ENCODE measurements around the gene NKD1. TPM values are rescaled to one million over a fixed set of nuclear protein-coding genes. Genes with fewer than 3 reads are reported as not detected.

Gene NKD1
- polyA plus RNA-seq, 2 donors, result 1.1 to 2.0 TPM

DNA sequence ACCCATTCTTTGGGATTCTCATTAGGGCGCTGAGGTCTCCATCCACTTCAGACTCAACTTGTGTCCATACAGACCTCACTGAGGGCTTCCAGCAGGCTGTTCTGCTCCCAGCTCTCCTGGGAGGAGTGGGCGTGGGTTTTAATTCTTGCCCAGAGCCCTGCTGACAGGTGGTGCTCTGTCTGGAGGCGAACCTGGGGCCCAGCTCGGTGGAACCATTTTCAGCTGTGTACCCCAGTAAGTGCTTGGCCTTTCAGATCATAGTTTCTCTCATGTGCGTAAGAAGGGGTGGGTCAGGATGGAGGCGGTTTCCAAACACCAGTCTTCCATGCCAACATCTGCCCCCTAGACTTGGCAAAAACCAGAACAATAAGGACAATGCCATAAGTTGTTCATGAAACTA is 21.4 kb upstream of the NKD1 start:
- WGBS, 2 donors, result 90 to 92% methylated on average over 6 of the region's 6 CpGs
- Histone ChIP-seq H3K27ac (ENCODE audit: low read depth in 2 of 2, low read length in 1 of 2) (no peak overlapping the region), H3K27me3 (ENCODE audit: control insufficient read depth in 1 of 2, insufficient read depth in 2 of 2, low read length in 2 of 2) (no peaks in the 10 kb centered on the region), H3K9me3 (ENCODE audit: control insufficient read depth in 2 of 2, insufficient read depth in 1 of 2, low read depth in 1 of 2, low read length in 1 of 2) (no peaks in the 10 kb centered on the region), H3K4me1 (ENCODE audit: control insufficient read depth in 2 of 2, insufficient read depth in 2 of 2, low read length in 1 of 2) (peaks cover 0 to 2% of the 10 kb centered on the region in 2 donors), H3K36me3 (ENCODE audit: control insufficient read depth in 2 of 2, insufficient read depth in 2 of 2, low read length in 1 of 2) (no peaks in the 10 kb centered on the region), H3K4me3 (ENCODE audit: low read depth in 1 of 2, low read length in 2 of 2) (no peak overlapping the region)

- no peak overlapping the region for H3K4me3 ChIP-seq (ENCODE audit: low read depth in 1 of 2, low read length in 2 of 2)
- H3K27ac ChIP-seq (ENCODE audit: low read depth in 2 of 2, low read length in 1 of 2), result no peak overlapping the region
- WGBS, 2 donors, result 67 to 76% methylated on average over 1 of the region's 1 CpG
- no peaks in the 10 kb centered on the region for H3K36me3 ChIP-seq (ENCODE audit: control insufficient read depth in 2 of 2, insufficient read depth in 2 of 2, low read length in 1 of 2)
- no peaks in the 10 kb centered on the region for H3K9me3 ChIP-seq (ENCODE audit: control insufficient read depth in 2 of 2, insufficient read depth in 1 of 2, low read depth in 1 of 2, low read length in 1 of 2)
- H3K4me1 ChIP-seq (ENCODE audit: control insufficient read depth in 2 of 2, insufficient read depth in 2 of 2, low read length in 1 of 2), result peaks cover 0 to 2% of the 10 kb centered on the region in 2 donors
- no peaks in the 10 kb centered on the region for H3K27me3 ChIP-seq (ENCODE audit: control insufficient read depth in 1 of 2, insufficient read depth in 2 of 2, low read length in 2 of 2)
Observed at GRCh38 chr16:50528820-50529219, 19.4 kb upstream of the NKD1 start.

DNA sequence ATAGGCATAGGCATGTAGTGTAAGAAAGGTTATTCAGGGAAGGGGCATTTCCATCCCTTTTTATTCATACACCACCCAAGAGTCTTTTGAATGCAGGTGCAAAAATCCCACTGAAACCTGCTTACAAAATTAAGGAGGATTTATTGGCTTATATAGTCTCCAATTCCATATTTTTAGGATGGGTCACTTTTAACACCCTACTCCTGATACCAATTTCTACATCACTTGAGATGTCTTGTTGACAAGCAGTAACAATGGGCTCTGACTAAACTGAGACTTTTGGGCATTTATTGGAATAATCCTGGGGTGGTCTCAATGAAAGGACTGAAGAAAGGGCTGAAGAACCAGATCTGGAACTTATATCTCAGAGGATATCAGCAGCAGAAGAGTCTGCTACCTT is 18.9 kb upstream of the NKD1 start:
- Histone ChIP-seq H3K4me1 (ENCODE audit: control insufficient read depth in 2 of 2, insufficient read depth in 2 of 2, low read length in 1 of 2) (peaks cover 0 to 2% of the 10 kb centered on the region in 2 donors), H3K27ac (ENCODE audit: low read depth in 2 of 2, low read length in 1 of 2) (no peak overlapping the region), H3K27me3 (ENCODE audit: control insufficient read depth in 1 of 2, insufficient read depth in 2 of 2, low read length in 2 of 2) (no peaks in the 10 kb centered on the region), H3K36me3 (ENCODE audit: control insufficient read depth in 2 of 2, insufficient read depth in 2 of 2, low read length in 1 of 2) (no peaks in the 10 kb centered on the region), H3K4me3 (ENCODE audit: low read depth in 1 of 2, low read length in 2 of 2) (no peak overlapping the region), H3K9me3 (ENCODE audit: control insufficient read depth in 2 of 2, insufficient read depth in 1 of 2, low read depth in 1 of 2, low read length in 1 of 2) (no peaks in the 10 kb centered on the region)

DNA sequence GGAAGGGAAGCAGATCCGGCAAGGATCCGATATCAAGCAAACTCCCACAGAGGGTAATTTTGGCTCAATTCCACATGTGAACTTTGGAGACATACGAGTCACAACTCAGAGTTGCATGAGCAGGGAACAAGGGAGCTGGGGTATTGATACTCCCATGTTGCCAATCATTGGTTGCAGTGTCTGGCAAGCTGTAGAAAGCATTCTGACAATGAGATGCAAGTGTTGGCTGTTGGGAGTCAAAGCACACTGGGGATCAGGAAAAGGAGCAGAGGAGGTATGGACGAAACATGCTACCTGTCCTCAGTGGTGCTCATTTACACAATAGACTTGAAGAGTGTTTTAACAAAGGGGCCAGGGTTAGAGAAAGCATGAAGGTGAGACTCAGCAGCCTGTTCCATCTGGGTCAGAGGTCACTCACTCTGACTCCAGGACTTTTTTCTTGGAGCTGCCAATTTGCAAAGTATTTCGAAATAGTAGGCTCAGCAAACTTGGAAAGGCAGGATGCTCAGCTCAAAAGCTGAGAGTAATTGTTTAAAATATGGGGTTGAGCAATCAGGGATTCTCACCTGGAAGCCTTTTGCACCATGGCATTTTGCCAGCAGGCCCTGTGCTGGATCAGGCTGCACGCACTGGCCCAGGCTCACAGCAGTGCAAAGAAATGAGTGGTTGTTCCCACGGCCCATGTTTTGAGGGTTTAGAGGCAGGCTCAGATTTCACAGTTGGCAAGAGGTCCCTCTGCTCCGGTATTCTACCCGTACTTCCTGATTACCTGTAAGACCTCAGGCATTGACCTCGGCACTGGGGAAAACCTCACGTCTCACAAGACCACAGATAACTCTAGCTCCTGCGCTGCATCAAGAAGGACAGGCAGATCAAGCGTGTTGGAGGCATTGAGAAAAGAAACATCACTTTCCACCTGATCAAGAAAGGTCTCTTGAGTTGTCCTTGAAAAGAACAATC is 17.6 kb upstream of the NKD1 start:
- H3K9me3 ChIP-seq (ENCODE audit: control insufficient read depth in 2 of 2, insufficient read depth in 1 of 2, low read depth in 1 of 2, low read length in 1 of 2), result no peaks in the 10 kb centered on the region
- H3K27me3 ChIP-seq (ENCODE audit: control insufficient read depth in 1 of 2, insufficient read depth in 2 of 2, low read length in 2 of 2), result no peaks in the 10 kb centered on the region
- peaks cover 0 to 2% of the 10 kb centered on the region in 2 donors for H3K4me1 ChIP-seq (ENCODE audit: control insufficient read depth in 2 of 2, insufficient read depth in 2 of 2, low read length in 1 of 2)
- H3K4me3 ChIP-seq (ENCODE audit: low read depth in 1 of 2, low read length in 2 of 2), result no peak overlapping the region
- H3K27ac ChIP-seq (ENCODE audit: low read depth in 2 of 2, low read length in 1 of 2), result peak overlapping the region in 1 of 2 donors; percentile 59
- WGBS, 2 donors, result 58 to 63% methylated on average over 13 of the region's 13 CpGs
- H3K36me3 ChIP-seq (ENCODE audit: control insufficient read depth in 2 of 2, insufficient read depth in 2 of 2, low read length in 1 of 2), result no peaks in the 10 kb centered on the region

DNA sequence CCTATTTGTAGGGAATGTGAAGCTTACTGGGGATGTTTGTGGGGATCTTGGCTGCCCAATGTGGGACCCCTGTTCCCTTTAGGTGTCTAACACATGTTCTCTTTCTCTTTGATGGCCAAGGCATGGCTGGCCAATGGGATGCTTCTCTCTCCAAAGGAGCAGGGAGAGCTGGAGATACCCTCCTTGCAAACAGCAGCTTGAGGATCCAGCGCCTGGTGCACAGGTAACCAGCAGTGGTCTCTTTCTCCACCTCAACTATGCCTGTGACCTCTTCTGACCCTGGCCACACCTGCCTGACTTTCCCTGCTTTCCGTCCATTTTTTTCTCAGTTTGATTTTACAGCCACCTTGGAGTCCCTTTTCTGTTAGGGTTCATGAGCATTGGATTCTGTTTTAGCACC is 16.8 kb upstream of the NKD1 start:
- Histone ChIP-seq H3K9me3 (ENCODE audit: control insufficient read depth in 2 of 2, insufficient read depth in 1 of 2, low read depth in 1 of 2, low read length in 1 of 2) (no peaks in the 10 kb centered on the region), H3K27me3 (ENCODE audit: control insufficient read depth in 1 of 2, insufficient read depth in 2 of 2, low read length in 2 of 2) (no peaks in the 10 kb centered on the region), H3K36me3 (ENCODE audit: control insufficient read depth in 2 of 2, insufficient read depth in 2 of 2, low read length in 1 of 2) (no peaks in the 10 kb centered on the region), H3K4me3 (ENCODE audit: low read depth in 1 of 2, low read length in 2 of 2) (no peak overlapping the region), H3K27ac (ENCODE audit: low read depth in 2 of 2, low read length in 1 of 2) (no peak overlapping the region), H3K4me1 (ENCODE audit: control insufficient read depth in 2 of 2, insufficient read depth in 2 of 2, low read length in 1 of 2) (peaks cover 0 to 2% of the 10 kb centered on the region in 2 donors)
- WGBS, 2 donors, result 91% methylated on average over 2 of the region's 2 CpGs

GRCh38 chr16:50531901-50532300 is 16.3 kb upstream of the NKD1 start:
- WGBS, 2 donors, result 84 to 87% methylated on average over 3 of the region's 3 CpGs
- Histone ChIP-seq H3K4me3 (ENCODE audit: low read depth in 1 of 2, low read length in 2 of 2) (no peak overlapping the region), H3K36me3 (ENCODE audit: control insufficient read depth in 2 of 2, insufficient read depth in 2 of 2, low read length in 1 of 2) (no peaks in the 10 kb centered on the region), H3K4me1 (ENCODE audit: control insufficient read depth in 2 of 2, insufficient read depth in 2 of 2, low read length in 1 of 2) (peaks cover 0 to 2% of the 10 kb centered on the region in 2 donors), H3K9me3 (ENCODE audit: control insufficient read depth in 2 of 2, insufficient read depth in 1 of 2, low read depth in 1 of 2, low read length in 1 of 2) (no peaks in the 10 kb centered on the region), H3K27ac (ENCODE audit: low read depth in 2 of 2, low read length in 1 of 2) (no peak overlapping the region), H3K27me3 (ENCODE audit: control insufficient read depth in 1 of 2, insufficient read depth in 2 of 2, low read length in 2 of 2) (no peaks in the 10 kb centered on the region)

DNA sequence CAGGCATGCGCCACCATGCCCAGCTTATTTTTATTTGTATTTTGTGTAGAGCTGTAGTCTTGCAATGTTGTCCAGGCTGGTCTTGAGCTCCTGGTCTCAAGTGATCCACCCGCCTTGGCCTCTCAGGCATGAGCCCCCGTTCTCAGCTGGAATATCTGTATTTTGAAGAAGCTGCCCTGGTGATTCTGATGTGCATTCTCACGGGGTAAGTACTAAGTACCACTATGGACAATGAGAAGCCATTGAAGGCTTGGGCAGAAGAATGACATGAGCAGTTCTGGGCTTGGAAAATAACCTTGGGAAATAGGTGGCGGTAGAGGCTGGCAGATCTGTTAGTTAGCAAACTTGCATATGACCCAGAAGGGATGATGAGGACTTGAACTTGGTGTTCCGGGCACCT is 15.6 kb upstream of the NKD1 start:
- H3K4me3 ChIP-seq (ENCODE audit: low read depth in 1 of 2, low read length in 2 of 2), result no peak overlapping the region
- H3K27me3 ChIP-seq (ENCODE audit: control insufficient read depth in 1 of 2, insufficient read depth in 2 of 2, low read length in 2 of 2), result no peaks in the 10 kb centered on the region
- H3K9me3 ChIP-seq (ENCODE audit: control insufficient read depth in 2 of 2, insufficient read depth in 1 of 2, low read depth in 1 of 2, low read length in 1 of 2), result no peaks in the 10 kb centered on the region
- peaks cover 0 to 2% of the 10 kb centered on the region in 2 donors for H3K4me1 ChIP-seq (ENCODE audit: control insufficient read depth in 2 of 2, insufficient read depth in 2 of 2, low read length in 1 of 2)
- 96 to 97% methylated on average over 6 of the region's 6 CpGs for WGBS, 2 donors
- H3K27ac ChIP-seq (ENCODE audit: low read depth in 2 of 2, low read length in 1 of 2), result no peak overlapping the region
- H3K36me3 ChIP-seq (ENCODE audit: control insufficient read depth in 2 of 2, insufficient read depth in 2 of 2, low read length in 1 of 2), result no peaks in the 10 kb centered on the region

- WGBS, 2 donors, result 91 to 94% methylated on average over 4 of the region's 4 CpGs
- H3K4me1 ChIP-seq (ENCODE audit: control insufficient read depth in 2 of 2, insufficient read depth in 2 of 2, low read length in 1 of 2), result peaks cover 0 to 2% of the 10 kb centered on the region in 2 donors
Observed at GRCh38 chr16:50533317-50533716, 14.9 kb upstream of the NKD1 start.

DNA sequence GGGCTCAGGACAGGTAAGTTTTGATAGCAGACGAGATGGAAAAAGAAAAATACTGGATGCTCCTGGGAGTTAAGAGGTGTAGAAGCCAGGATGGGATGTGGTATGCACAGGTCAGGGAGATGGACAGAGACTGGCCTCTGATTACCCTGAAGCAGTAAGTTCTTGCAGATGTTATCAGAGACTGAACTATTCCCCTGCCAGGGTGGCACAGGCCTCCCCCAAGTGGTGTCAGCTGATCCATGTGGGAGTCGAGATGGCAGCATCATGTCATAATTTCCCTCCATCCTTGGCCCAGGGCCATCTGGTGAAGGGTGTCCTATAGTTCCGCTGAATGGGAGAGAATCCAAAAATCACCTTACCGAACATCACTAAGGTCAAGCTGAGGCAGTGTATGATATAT is 14.1 kb upstream of the NKD1 start:
- 83 to 91% methylated on average over 4 of the region's 4 CpGs for WGBS, 2 donors
- H3K27me3 ChIP-seq (ENCODE audit: control insufficient read depth in 1 of 2, insufficient read depth in 2 of 2, low read length in 2 of 2), result no peaks in the 10 kb centered on the region
- peaks cover 0 to 2% of the 10 kb centered on the region in 2 donors for H3K4me1 ChIP-seq (ENCODE audit: control insufficient read depth in 2 of 2, insufficient read depth in 2 of 2, low read length in 1 of 2)
- no peaks in the 10 kb centered on the region for H3K9me3 ChIP-seq (ENCODE audit: control insufficient read depth in 2 of 2, insufficient read depth in 1 of 2, low read depth in 1 of 2, low read length in 1 of 2)
- H3K27ac ChIP-seq (ENCODE audit: low read depth in 2 of 2, low read length in 1 of 2), result no peak overlapping the region
- no peaks in the 10 kb centered on the region for H3K36me3 ChIP-seq (ENCODE audit: control insufficient read depth in 2 of 2, insufficient read depth in 2 of 2, low read length in 1 of 2)
- H3K4me3 ChIP-seq (ENCODE audit: low read depth in 1 of 2, low read length in 2 of 2), result no peak overlapping the region

More at GRCh38 chr16:50533317-50533716, 14.9 kb upstream of the NKD1 start:
- no peaks in the 10 kb centered on the region for H3K27me3 ChIP-seq (ENCODE audit: control insufficient read depth in 1 of 2, insufficient read depth in 2 of 2, low read length in 2 of 2)
- no peaks in the 10 kb centered on the region for H3K9me3 ChIP-seq (ENCODE audit: control insufficient read depth in 2 of 2, insufficient read depth in 1 of 2, low read depth in 1 of 2, low read length in 1 of 2)
- no peak overlapping the region for H3K27ac ChIP-seq (ENCODE audit: low read depth in 2 of 2, low read length in 1 of 2)
- no peaks in the 10 kb centered on the region for H3K36me3 ChIP-seq (ENCODE audit: control insufficient read depth in 2 of 2, insufficient read depth in 2 of 2, low read length in 1 of 2)
- H3K4me3 ChIP-seq (ENCODE audit: low read depth in 1 of 2, low read length in 2 of 2), result no peak overlapping the region

DNA sequence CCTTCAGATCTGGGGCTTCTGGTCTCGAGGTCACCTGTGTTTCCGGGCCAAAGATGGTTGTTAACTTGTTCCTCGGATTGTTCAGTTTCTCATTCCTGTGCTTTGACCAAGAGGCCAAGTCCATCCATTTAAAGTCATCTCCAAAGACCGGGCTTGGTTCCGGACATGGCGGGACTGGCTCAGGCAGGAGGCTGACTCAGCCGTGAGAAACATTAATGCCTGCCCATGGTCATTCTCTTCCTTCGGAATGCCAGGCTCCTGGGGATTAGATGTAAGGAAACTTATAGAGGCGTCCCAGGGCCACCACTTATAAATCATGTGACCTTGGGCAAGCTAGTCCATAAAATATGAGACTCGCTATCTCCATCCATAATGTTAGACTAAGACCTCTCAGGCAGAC is 13.6 kb upstream of the NKD1 start:
- peaks cover 0 to 2% of the 10 kb centered on the region in 2 donors for H3K4me1 ChIP-seq (ENCODE audit: control insufficient read depth in 2 of 2, insufficient read depth in 2 of 2, low read length in 1 of 2)
- H3K27me3 ChIP-seq (ENCODE audit: control insufficient read depth in 1 of 2, insufficient read depth in 2 of 2, low read length in 2 of 2), result no peaks in the 10 kb centered on the region
- H3K36me3 ChIP-seq (ENCODE audit: control insufficient read depth in 2 of 2, insufficient read depth in 2 of 2, low read length in 1 of 2), result no peaks in the 10 kb centered on the region
- no peaks in the 10 kb centered on the region for H3K9me3 ChIP-seq (ENCODE audit: control insufficient read depth in 2 of 2, insufficient read depth in 1 of 2, low read depth in 1 of 2, low read length in 1 of 2)
- 92% methylated on average over 10 of the region's 10 CpGs for WGBS, 2 donors
- no peak overlapping the region for H3K27ac ChIP-seq (ENCODE audit: low read depth in 2 of 2, low read length in 1 of 2)
- H3K4me3 ChIP-seq (ENCODE audit: low read depth in 1 of 2, low read length in 2 of 2), result no peak overlapping the region
